D341Med (cell line): Measurements from ENCODE around the gene ZNF595.
"Not testable (repeated sequence)": the region's sequence is repeated elsewhere in the genome, so short reads cannot be mapped to it uniquely, and the experiment has no call there.

ENCODE experiments used
- DNase-seq: peaks from one replicate; pipeline ENCODE4 v3.0.0; 2012; ENCODE audit warnings: low spot score

The ZNF595 gene

GRCh38 chr4:52804-53479, at the start of gene ZNF595:
Gene ZNF595 (plus strand): TSS chr4:53321. CDS start chr4:53489, 168 bp downstream.
- not testable (repeated sequence) for DNase-seq

- DNase-seq: not testable (repeated sequence)
Observed at GRCh38 chr4:9937-10870, 42.9 kb upstream of the ZNF595 start.

- DNase-seq: not testable (repeated sequence)
Observed at GRCh38 chr4:11095-11815, 41.9 kb upstream of the ZNF595 start.

GRCh38 chr4:11816-12417, 41.2 kb upstream of the ZNF595 start:
- DNase-seq: not testable (repeated sequence)

GRCh38 chr4:18128-18527, 35.0 kb upstream of the ZNF595 start:
- DNase-seq: not testable (repeated sequence)

GRCh38 chr4:18589-18988, 34.5 kb upstream of the ZNF595 start:
- DNase-seq: not testable (repeated sequence)

- not testable (repeated sequence) for DNase-seq
Observed at GRCh38 chr4:22882-23281, 30.2 kb upstream of the ZNF595 start.

- not testable (repeated sequence) for DNase-seq
Observed at GRCh38 chr4:24359-24758, 28.8 kb upstream of the ZNF595 start.

- DNase-seq: not testable (repeated sequence)
Observed at GRCh38 chr4:27501-27900, 25.6 kb upstream of the ZNF595 start.

- DNase-seq: not testable (repeated sequence)
Observed at GRCh38 chr4:28767-29542, 24.2 kb upstream of the ZNF595 start.

- not testable (repeated sequence) for DNase-seq
Observed at GRCh38 chr4:33314-33713, 19.8 kb upstream of the ZNF595 start.

- DNase-seq: not testable (repeated sequence)
Observed at GRCh38 chr4:36559-37415, 16.3 kb upstream of the ZNF595 start.

GRCh38 chr4:38202-38601, 14.9 kb upstream of the ZNF595 start:
- not testable (repeated sequence) for DNase-seq

GRCh38 chr4:43375-43774, 9.7 kb upstream of the ZNF595 start:
- DNase-seq: not testable (repeated sequence)

GRCh38 chr4:51253-51652, 1.9 kb upstream of the ZNF595 start:
- not testable (repeated sequence) for DNase-seq

GRCh38 chr4:51655-52277, 1.4 kb upstream of the ZNF595 start:
- DNase-seq: not testable (repeated sequence)

- not testable (repeated sequence) for DNase-seq
Observed at GRCh38 chr4:53521-53920, 400 bp downstream of the ZNF595 start.

- DNase-seq: not testable (repeated sequence)
Observed at GRCh38 chr4:64733-65132, 11.6 kb downstream of the ZNF595 start.

- DNase-seq: no peak
Observed at GRCh38 chr4:71830-72229, 18.7 kb downstream of the ZNF595 start.

- no peak for DNase-seq
Observed at GRCh38 chr4:85951-86350, 32.8 kb downstream of the ZNF595 start.
